Heart left ventricle (tissue), 16 donors: ENCODE data around the gene GFRA4. TPM values are rescaled to one million over a fixed set of nuclear protein-coding genes. Genes with fewer than 3 reads are reported as not detected.

ENCODE experiments used
- ATAC-seq, 4 donors: fragments of 200-7000 bp; cut with Tn5 transposase; one replicate each; pipeline ENCODE4 v1.9.1; 2020 to 2022; ENCODE audit warnings: moderate library complexity in 4 of 4, mild to moderate bottlenecking in 3 of 4, moderate number of reproducible peaks in 1 of 4
- DNase-seq, 5 donors: peaks; one replicate each; pipeline ENCODE4 v3.0.0-alpha.2; 2020
- H3K27ac ChIP-seq, 12 donors: fragments of 200-600 bp; sonication (generic) in 4 of 12; one replicate each; pipeline versions ENCODE4 v1.5.0 to v1.8.0; 2016 to 2022; ENCODE audit warnings: mild to moderate bottlenecking in 2 of 12
- H3K27me3 ChIP-seq, 9 donors: fragments of 200-600 bp; sonication (generic) in 2 of 9; one replicate each; pipeline versions ENCODE4 v1.5.1 to v1.8.0; 2016 to 2022; ENCODE audit warnings: mild to moderate bottlenecking in 3 of 9
- H3K36me3 ChIP-seq, 9 donors: fragments of 200-600 bp; sonication (generic) in 2 of 9; one replicate each; pipeline versions ENCODE4 v1.5.0 to v1.8.0; 2018 to 2022; ENCODE audit warnings: mild to moderate bottlenecking in 2 of 9
- H3K4me1 ChIP-seq, 12 donors: fragments of 200-600 bp; sonication (generic) in 4 of 12; one replicate each; pipeline versions ENCODE4 v1.5.0 to v1.8.0; 2016 to 2022; ENCODE audit warnings: mild to moderate bottlenecking in 3 of 12
- H3K4me3 ChIP-seq, 12 donors: fragments of 200-600 bp; sonication (generic) in 4 of 12; one replicate each; pipeline versions ENCODE4 v1.5.0 to v1.8.0; 2017 to 2022; ENCODE audit warnings: mild to moderate bottlenecking in 9 of 12, moderate library complexity in 4 of 12
- H3K9me3 ChIP-seq, 12 donors: fragments of 200-600 bp; sonication (generic) in 4 of 12; one replicate each; pipeline versions ENCODE4 v1.5.0 to v1.8.0; 2016 to 2022; ENCODE audit warnings: mild to moderate bottlenecking in 1 of 12
- POLR2A ChIP-seq, 2 donors: fragments of 450-650 bp; IDR thresholded peaks; one replicate each; pipeline ENCODE4 v1.6.1; 2017; ENCODE audit warnings: antibody characterized with exemption in 2 of 2, mild to moderate bottlenecking in 2 of 2, moderate library complexity in 2 of 2
- WGBS, 4 donors: extraction: QIAGEN DNeasy Blood & Tissue Kit in 2 of 4; methylation state at CpG; one replicate each; pipeline versions ENCODE4 v1.1.5 to v1.1.7; 2013 to 2018; 5-methylcytosine and 5-hydroxymethylcytosine counted together
- intact Hi-C, 10 donors: fragments of 100-400 bp; cut with DNase I; formaldehyde crosslinking; loops; one replicate each; pipeline versions ENCODE4 v1.11.1 to v1.14.2; 2022
- polyA plus RNA-seq, 2 donors: library from polyadenylated mRNA; stranded (reverse); fragments of 200-250 nt; gene quantifications; one replicate each; pipeline ENCODE4 v1.2.3, GENCODE V29; 2013
- total RNA-seq, 9 donors: library from RNA; depleted of rRNA in 2 of 9; stranded (reverse); fragments of >200 nt in 2 of 9; fragmentation: NEBNext Ultra II Directional in 3 of 9; extraction: Animal tissue kit (Norgen Biotek cat#: 25700) in 3 of 9; gene quantifications; one replicate each; pipeline versions ENCODE4 v1.1.0 to v1.2.4, GENCODE V29; 2016 to 2023
- TF ChIP-seq, protein P1 (sequence below), 12 donors: fragments of 200-600 bp; sonication (generic) in 4 of 12; IDR thresholded peaks; one replicate each; pipeline versions ENCODE4 v1.5.0 to v1.8.0; 2018 to 2022; ENCODE audit warnings: antibody characterized with exemption in 12 of 12, mild to moderate bottlenecking in 5 of 12
- donor health status: ischemic (EF 13 %, LVEDD 7.1; RV severe dilation, severe dysfunction).
- donor health status: healthy with polysubstance abuse.
- donor health status: DM: no; HTN: yes; CAD: no.
- donor health status: DM: no; HTN: no; CAD: no.
- donor health status: ischemic (EF 25% LVEDD 6.9; RV normal size, moderate dysfunction).
- donor health status: ischemic (EF 25% LVEDD 5.7; RV mildly dilated, moderate dysfunction).
- donor health status: healthy.
- donor health status: DM: yes; HTN: yes; CAD: no.
- donor health status: ischemic (EF 35%, LVEDD 5.7; RV mildly dilated, moderate dysfunction).
- donor health status: nonischemic (EF 11% LVEDD 7.7; RV severe dilation, severe dysfunction).
- donor health status: DM: yes; HTN: yes; CAD: no.
- donor health status: PGD.
- donor health status: ischemic (EF 29% LVEDD 5.4; RV normal size, mild dysfunction).
- donor health status: nonischemic (EF 23%, LVEDD 6.1; RV moderate dilation, normal function).

GFRA4 gene
- total and polyA plus RNA-seq, 11 donors = not detected

DNA sequence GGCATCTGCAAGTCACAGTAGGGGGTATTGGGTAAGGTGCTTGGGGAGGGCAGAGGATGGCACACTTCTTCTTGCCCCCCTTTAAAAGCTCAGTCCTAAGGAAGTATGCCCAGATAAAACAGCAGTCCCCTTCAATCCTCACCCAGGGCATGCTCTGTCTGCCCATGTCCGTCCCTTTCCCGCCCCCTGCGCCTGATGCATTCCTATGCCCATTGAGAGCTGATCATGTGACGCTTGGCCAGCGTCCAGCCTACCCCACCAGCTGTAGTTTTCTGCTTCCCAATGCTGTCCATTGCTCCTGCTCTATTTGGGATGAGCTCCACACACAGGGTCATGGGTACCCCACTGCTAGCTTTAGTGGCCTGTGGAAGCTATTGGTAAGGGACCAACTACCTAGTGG is 40.9 kb upstream of the GFRA4 start:
- WGBS, 4 donors = 56 to 73% (median 66%) methylated on average over 5 of the region's 5 CpGs

DNA sequence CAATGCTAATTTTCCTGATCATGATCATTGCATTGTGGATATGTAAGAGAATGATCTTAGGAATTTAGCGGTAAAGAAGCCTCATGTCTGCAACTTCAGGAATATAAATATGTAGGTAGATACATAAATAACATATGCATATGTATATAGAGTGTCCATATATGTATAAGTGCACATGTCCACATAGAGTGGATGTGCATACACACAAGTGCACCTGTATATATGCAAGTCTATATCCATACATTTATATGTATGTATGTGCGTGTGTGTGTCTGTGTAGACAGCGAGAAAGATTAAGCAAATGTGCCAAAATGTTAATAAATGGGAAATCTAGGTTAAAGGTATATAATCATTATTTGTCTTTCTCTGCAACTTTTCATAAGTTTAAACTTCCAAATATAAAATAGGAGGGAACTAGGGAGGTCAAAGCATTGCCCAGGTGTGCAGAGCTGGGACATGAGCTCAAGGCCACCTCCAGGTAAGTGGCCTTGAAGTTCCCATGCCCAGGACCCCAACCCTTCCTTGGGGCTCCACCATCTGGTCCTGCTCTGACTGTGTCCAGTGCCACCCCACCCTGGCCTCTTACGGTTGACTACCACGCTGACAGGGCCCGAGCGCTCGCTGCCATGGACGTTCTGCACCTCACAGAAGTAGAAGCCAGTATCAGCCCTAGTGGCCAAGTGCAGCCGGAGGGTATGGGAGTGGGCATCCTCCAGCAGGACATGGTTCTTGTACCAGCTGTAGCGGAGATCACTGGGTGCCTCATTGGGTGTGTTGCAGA is 39.6 kb upstream of the GFRA4 start:
- no peak overlapping the region for H3K4me3 ChIP-seq
- ATAC-seq = no peak
- intact Hi-C loops = loop anchor here in 1 of 10 donors (10.0 kb wide), 1 partner anchor 138 kb away; no protein-coding TSS in a partner anchor
- WGBS, 4 donors = 90 to 95% (median 94%) methylated on average over 10 to 11 of the region's 11 CpGs
- no peaks in the 10 kb centered on the region for H3K27me3 ChIP-seq
- H3K4me1 ChIP-seq = peaks cover 0 to 5% (median 0%) of the 10 kb centered on the region in 12 donors
- H3K9me3 ChIP-seq = no peaks in the 10 kb centered on the region
- peaks cover 0 to 51% (median 0%) of the 10 kb centered on the region in 9 donors for H3K36me3 ChIP-seq
- TF ChIP-seq, protein P1, sequence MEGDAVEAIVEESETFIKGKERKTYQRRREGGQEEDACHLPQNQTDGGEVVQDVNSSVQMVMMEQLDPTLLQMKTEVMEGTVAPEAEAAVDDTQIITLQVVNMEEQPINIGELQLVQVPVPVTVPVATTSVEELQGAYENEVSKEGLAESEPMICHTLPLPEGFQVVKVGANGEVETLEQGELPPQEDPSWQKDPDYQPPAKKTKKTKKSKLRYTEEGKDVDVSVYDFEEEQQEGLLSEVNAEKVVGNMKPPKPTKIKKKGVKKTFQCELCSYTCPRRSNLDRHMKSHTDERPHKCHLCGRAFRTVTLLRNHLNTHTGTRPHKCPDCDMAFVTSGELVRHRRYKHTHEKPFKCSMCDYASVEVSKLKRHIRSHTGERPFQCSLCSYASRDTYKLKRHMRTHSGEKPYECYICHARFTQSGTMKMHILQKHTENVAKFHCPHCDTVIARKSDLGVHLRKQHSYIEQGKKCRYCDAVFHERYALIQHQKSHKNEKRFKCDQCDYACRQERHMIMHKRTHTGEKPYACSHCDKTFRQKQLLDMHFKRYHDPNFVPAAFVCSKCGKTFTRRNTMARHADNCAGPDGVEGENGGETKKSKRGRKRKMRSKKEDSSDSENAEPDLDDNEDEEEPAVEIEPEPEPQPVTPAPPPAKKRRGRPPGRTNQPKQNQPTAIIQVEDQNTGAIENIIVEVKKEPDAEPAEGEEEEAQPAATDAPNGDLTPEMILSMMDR (IDR thresholded peaks at IDR 0.05) = no peak
- TF ChIP-seq POLR2A (IDR thresholded peaks at IDR 0.05) = no peak
- peak in 1 of 5 donors; percentile 38 for DNase-seq
- H3K27ac ChIP-seq = no peak overlapping the region

More for the DNA sequence above, 40.9 kb upstream of the GFRA4 start:
- H3K27me3 ChIP-seq = no peaks in the 10 kb centered on the region
- intact Hi-C loops = loop anchor here in 1 of 10 donors (10.0 kb wide), 1 partner anchor 139 kb away; no protein-coding TSS in a partner anchor
- peaks cover 0 to 44% (median 0%) of the 10 kb centered on the region in 9 donors for H3K36me3 ChIP-seq
- DNase-seq (peak in 1 of 5 donors; percentile 42), ATAC-seq (no peak)
- H3K4me3 ChIP-seq = no peak overlapping the region
- no peak overlapping the region for H3K27ac ChIP-seq
- TF ChIP-seq POLR2A (IDR thresholded peaks at IDR 0.05) = no peak
- TF ChIP-seq, protein P1 (IDR thresholded peaks at IDR 0.05) = no peak
- H3K9me3 ChIP-seq = no peaks in the 10 kb centered on the region
- H3K4me1 ChIP-seq = peaks cover 0 to 5% (median 0%) of the 10 kb centered on the region in 12 donors

DNA sequence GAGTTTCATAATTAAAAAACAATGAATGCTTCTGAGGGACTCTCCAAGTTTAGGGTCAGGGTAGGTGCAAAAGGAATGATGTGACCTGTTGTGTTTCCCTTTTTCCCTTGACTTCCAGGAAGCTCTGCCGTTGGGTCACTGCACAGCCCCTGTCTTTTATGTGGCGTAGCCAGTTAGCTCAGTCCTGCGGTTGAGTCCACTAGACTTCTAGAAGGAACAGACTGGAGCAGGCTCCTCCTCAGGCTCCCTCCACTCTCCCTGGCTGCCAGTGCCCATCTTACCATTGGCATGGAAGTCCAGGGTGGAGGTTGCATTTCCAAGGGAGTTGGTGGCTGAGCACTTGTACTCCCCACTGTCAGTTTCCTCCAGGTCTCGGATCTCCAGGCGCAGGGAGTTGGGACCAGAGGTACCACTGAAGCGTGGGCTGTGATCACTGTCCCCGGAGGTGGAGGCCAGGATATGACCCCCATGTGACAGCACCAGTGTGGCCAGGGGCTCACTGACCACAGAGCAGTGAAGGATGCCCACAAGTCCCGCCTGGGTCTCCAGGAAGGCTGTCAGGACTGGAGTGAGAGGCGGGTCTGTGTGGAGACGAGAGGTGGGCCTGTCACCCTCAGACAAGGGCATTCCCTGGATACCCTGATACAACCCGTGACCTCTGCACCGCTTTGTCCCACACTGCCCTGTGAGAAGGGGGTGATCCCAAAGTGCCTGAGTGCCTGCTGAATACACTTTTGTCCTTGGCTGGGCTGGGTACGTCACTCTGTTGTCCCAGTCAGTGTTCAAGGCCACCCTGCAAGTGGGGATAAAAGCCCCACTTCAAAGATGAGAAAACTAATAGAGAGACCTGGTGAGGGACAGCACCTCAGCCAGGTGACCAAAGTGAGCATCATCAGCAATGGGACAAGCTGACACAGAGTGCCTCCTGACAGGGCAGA is 38.1 kb upstream of the GFRA4 start:
- TF ChIP-seq POLR2A (IDR thresholded peaks at IDR 0.05) = no peak
- TF ChIP-seq, protein P1 (IDR thresholded peaks at IDR 0.05) = no peak
- Histone ChIP-seq H3K27ac (no peak overlapping the region), H3K36me3 (peaks cover 0 to 51% (median 0%) of the 10 kb centered on the region in 9 donors), H3K9me3 (peaks cover 0 to 4% (median 0%) of the 10 kb centered on the region in 12 donors), H3K4me1 (no peaks in the 10 kb centered on the region), H3K27me3 (no peaks in the 10 kb centered on the region), H3K4me3 (no peak overlapping the region)
- intact Hi-C loops = loop anchor here in 1 of 10 donors (10.0 kb wide), 1 partner anchor 137 kb away; no protein-coding TSS in a partner anchor
- no peak for ATAC-seq
- peak in 1 of 5 donors; percentile 60 for DNase-seq
- WGBS, 4 donors = 86 to 93% (median 91%) methylated on average over 8 to 13 of the region's 13 CpGs
